Keratinocyte (primary cell): ENCODE measurements around the gene ZGPAT.

Experiments
- EZH2 ChIP-seq: IDR thresholded peaks from one replicate; pipeline ENCODE4 v1.6.1; 2012; ENCODE audit warnings: inconsistent platforms, mild to moderate bottlenecking, low read length, moderate library complexity
- TF ChIP-seq, protein P1 (sequence below), 3 experiments: IDR thresholded peaks in 1 of 3; conservative IDR thresholded peaks in 1 of 3; optimal IDR thresholded peaks in 1 of 3; 2 replicates in 2 of 3; 3 replicates in 1 of 3; pipeline versions ENCODE3 to v1.5.1; 2011; ENCODE audit warnings: low read length in 3 of 3, mild to moderate bottlenecking in 3 of 3, moderate library complexity in 2 of 3, control low read depth in 1 of 3, inconsistent platforms in 1 of 3; ENCODE audit not compliant: insufficient read depth in 2 of 3; ENCODE audit errors: extremely low read depth in 1 of 3

DNA sequence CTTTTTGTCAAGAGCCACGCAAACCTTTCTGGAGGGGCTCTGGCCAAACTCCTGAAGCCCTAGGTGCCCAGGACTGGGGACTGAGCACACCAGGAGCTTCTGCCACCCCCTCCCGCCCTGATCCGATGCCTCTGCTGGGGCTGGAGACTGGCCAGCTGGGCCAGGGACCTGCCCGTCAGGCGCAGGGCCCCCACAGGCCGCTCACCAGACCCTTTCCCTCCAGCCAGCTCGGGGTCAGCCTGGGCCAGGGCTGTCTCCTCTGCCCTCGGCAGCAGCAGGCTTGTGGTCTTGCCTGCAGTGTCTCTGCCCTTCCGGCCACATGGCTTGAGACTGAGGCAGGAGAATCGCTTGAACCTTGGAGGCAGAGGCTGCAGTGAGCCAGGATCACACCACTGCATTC is 35.2 kb upstream of the ZGPAT start:
- TF ChIP-seq, protein P1, sequence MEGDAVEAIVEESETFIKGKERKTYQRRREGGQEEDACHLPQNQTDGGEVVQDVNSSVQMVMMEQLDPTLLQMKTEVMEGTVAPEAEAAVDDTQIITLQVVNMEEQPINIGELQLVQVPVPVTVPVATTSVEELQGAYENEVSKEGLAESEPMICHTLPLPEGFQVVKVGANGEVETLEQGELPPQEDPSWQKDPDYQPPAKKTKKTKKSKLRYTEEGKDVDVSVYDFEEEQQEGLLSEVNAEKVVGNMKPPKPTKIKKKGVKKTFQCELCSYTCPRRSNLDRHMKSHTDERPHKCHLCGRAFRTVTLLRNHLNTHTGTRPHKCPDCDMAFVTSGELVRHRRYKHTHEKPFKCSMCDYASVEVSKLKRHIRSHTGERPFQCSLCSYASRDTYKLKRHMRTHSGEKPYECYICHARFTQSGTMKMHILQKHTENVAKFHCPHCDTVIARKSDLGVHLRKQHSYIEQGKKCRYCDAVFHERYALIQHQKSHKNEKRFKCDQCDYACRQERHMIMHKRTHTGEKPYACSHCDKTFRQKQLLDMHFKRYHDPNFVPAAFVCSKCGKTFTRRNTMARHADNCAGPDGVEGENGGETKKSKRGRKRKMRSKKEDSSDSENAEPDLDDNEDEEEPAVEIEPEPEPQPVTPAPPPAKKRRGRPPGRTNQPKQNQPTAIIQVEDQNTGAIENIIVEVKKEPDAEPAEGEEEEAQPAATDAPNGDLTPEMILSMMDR (optimal IDR thresholded peaks at IDR 0.05 in 1 of 3, IDR thresholded peaks at IDR 0.05 in 1 of 3, conservative IDR thresholded peaks at IDR 0.05 in 1 of 3; ENCODE audit: extremely low read depth in 1 of 3, insufficient read depth in 2 of 3, low read length in 3 of 3), result no peak
- no peak for TF ChIP-seq EZH2
